Measurements from ENCODE around the gene SPCS2. TPM values are rescaled to one million over a fixed set of nuclear protein-coding genes. Genes with fewer than 3 reads are reported as not detected.

SPCS2 gene
- total and polyA plus RNA-seq, 12 donors, result 78.4 to 143 (median 107) TPM

- ATAC-seq, result peak in 4 of 8 donors; percentile 13 to 38 (median 24)
- peaks cover 0 to 21% (median 4%) of the 10 kb centered on the region in 9 donors for H3K4me1 ChIP-seq
- H3K27me3 ChIP-seq, result no peaks in the 10 kb centered on the region
- H3K9me3 ChIP-seq, result peaks cover 0 to 3% (median 0%) of the 10 kb centered on the region in 11 donors
- 92 to 95% methylated on average over 6 of the region's 6 CpGs for WGBS, 2 donors
- H3K27ac ChIP-seq, result peak overlapping the region in 3 of 10 donors; percentile 5 to 60 (median 38)
- TF ChIP-seq CTCF (IDR thresholded peaks at IDR 0.05), result no peak
- no peak overlapping the region for H3K4me3 ChIP-seq
- DNase-seq, result no peak
- intact Hi-C loops (cut with DNase I), result loop anchor here in 9 of 10 donors (1.0 to 10.0 kb wide), 7 partner anchors 111 to 225 kb away; no protein-coding TSS in a partner anchor
- H3K36me3 ChIP-seq, result no peaks in the 10 kb centered on the region
Observed at GRCh38 chr11:75023446-75024067, 74.5 kb downstream of the SPCS2 start.

- Histone ChIP-seq H3K36me3 (no peaks in the 10 kb centered on the region), H3K4me3 (no peak overlapping the region), H3K9me3 (no peaks in the 10 kb centered on the region), H3K27me3 (no peaks in the 10 kb centered on the region), H3K27ac (no peak overlapping the region), H3K4me1 (peaks cover 0 to 21% (median 4%) of the 10 kb centered on the region in 9 donors)
- ATAC-seq (peak in 1 of 8 donors; percentile 6), DNase-seq (no peak)
- WGBS, 2 donors, result 68 to 73% methylated on average over 6 of the region's 6 CpGs
- intact Hi-C loops (cut with DNase I), result loop anchor here in 7 of 10 donors (2.0 to 10.0 kb wide), 6 partner anchors 111 to 225 kb away; no protein-coding TSS in a partner anchor
- no peak for TF ChIP-seq CTCF (IDR thresholded peaks at IDR 0.05)
Observed at GRCh38 chr11:75024068-75024449, 75.0 kb downstream of the SPCS2 start.

- TF ChIP-seq CTCF (IDR thresholded peaks at IDR 0.05), result no peak
- Histone ChIP-seq H3K4me1 (peaks cover 0 to 21% (median 4%) of the 10 kb centered on the region in 9 donors), H3K27ac (no peak overlapping the region), H3K4me3 (no peak overlapping the region), H3K9me3 (no peaks in the 10 kb centered on the region), H3K27me3 (no peaks in the 10 kb centered on the region), H3K36me3 (no peaks in the 10 kb centered on the region)
- DNase-seq (no peak), ATAC-seq (no peak)
- intact Hi-C loops (cut with DNase I), result loop anchor here in 7 of 10 donors (2.0 to 10.0 kb wide), 7 partner anchors 87 to 224 kb away; no protein-coding TSS in a partner anchor
- WGBS, 2 donors, result 62 to 79% methylated on average over 1 of the region's 1 CpG
Observed at GRCh38 chr11:75024764-75025211, 75.7 kb downstream of the SPCS2 start.

- ATAC-seq (no peak), DNase-seq (no peak)
- intact Hi-C loops (cut with DNase I), result loop anchor here in 4 of 10 donors (2.0 to 10.0 kb wide), 4 partner anchors 88 to 223 kb away; no protein-coding TSS in a partner anchor
- no peak for TF ChIP-seq CTCF (IDR thresholded peaks at IDR 0.05)
- Histone ChIP-seq H3K27ac (no peak overlapping the region), H3K4me1 (peaks cover 0 to 21% (median 4%) of the 10 kb centered on the region in 9 donors), H3K9me3 (no peaks in the 10 kb centered on the region), H3K36me3 (no peaks in the 10 kb centered on the region), H3K27me3 (no peaks in the 10 kb centered on the region), H3K4me3 (no peak overlapping the region)
- 97 to 100% methylated on average over 1 of the region's 1 CpG for WGBS, 2 donors
Observed at GRCh38 chr11:75025561-75025960, 76.5 kb downstream of the SPCS2 start.
